GM08714 (cell line): Measurements from ENCODE around the gene NFIC.
"Not testable (repeated sequence)": the region's sequence is repeated elsewhere in the genome, so short reads cannot be mapped to it uniquely, and the experiment has no call there.

Experiments used
- H3K4me3 ChIP-seq: fragments of 200-500 bp; sonication (Bioruptor generic); 2 replicates; pipeline ENCODE4 v1.5.1; 2014; ENCODE audit warnings: mild to moderate bottlenecking, low read length, inconsistent platforms
- ZNF274 ChIP-seq: IDR thresholded peaks from 2 replicates; pipeline ENCODE4 v1.6.1; 2012; ENCODE audit warnings: mild to moderate bottlenecking, low read depth, low read length

The NFIC gene

GRCh38 chr19:3365836-3366752 lies at the start of gene NFIC:
NFIC (plus strand) TSS chr19:3366583; CDS start chr19:3366637, 54 bp downstream.
- peak within 1 kb of the TSS; percentile 83 for H3K4me3 ChIP-seq
- no peak for TF ChIP-seq ZNF274

- TF ChIP-seq ZNF274: no peak
- H3K4me3 ChIP-seq: no peak overlapping the region
These were observed 49.6 kb upstream of the NFIC start for GRCh38 chr19:3316659-3317207.

- no peak for TF ChIP-seq ZNF274
These were observed 46.6 kb upstream of the NFIC start for GRCh38 chr19:3319643-3320353.

GRCh38 chr19:3320354-3320670 lies 46.1 kb upstream of the NFIC start:
- H3K4me3 ChIP-seq: no peak overlapping the region
- no peak for TF ChIP-seq ZNF274

More at GRCh38 chr19:3319643-3320353, 46.6 kb upstream of the NFIC start:
- H3K4me3 ChIP-seq: no peak overlapping the region

GRCh38 chr19:3320853-3321252 lies 45.5 kb upstream of the NFIC start:
- TF ChIP-seq ZNF274: no peak
- no peak overlapping the region for H3K4me3 ChIP-seq

GRCh38 chr19:3321696-3322095 lies 44.7 kb upstream of the NFIC start:
- TF ChIP-seq ZNF274: no peak
- no peak overlapping the region for H3K4me3 ChIP-seq

- H3K4me3 ChIP-seq: no peak overlapping the region
- TF ChIP-seq ZNF274: no peak
These were observed 44.0 kb upstream of the NFIC start for GRCh38 chr19:3322199-3322978.

GRCh38 chr19:3323026-3323425 lies 43.4 kb upstream of the NFIC start:
- TF ChIP-seq ZNF274: no peak

GRCh38 chr19:3323658-3324057 lies 42.7 kb upstream of the NFIC start:
- no peak for TF ChIP-seq ZNF274
- H3K4me3 ChIP-seq: no peak overlapping the region

More at GRCh38 chr19:3323026-3323425, 43.4 kb upstream of the NFIC start:
- no peak overlapping the region for H3K4me3 ChIP-seq

GRCh38 chr19:3324405-3324856 lies 42.0 kb upstream of the NFIC start:
- no peak for TF ChIP-seq ZNF274

GRCh38 chr19:3325451-3325850 lies 40.9 kb upstream of the NFIC start:
- H3K4me3 ChIP-seq: no peak overlapping the region
- no peak for TF ChIP-seq ZNF274

More at GRCh38 chr19:3324405-3324856, 42.0 kb upstream of the NFIC start:
- H3K4me3 ChIP-seq: no peak overlapping the region

GRCh38 chr19:3328743-3329142 lies 37.6 kb upstream of the NFIC start:
- no peak overlapping the region for H3K4me3 ChIP-seq
- no peak for TF ChIP-seq ZNF274

- TF ChIP-seq ZNF274: no peak
- H3K4me3 ChIP-seq: no peak overlapping the region
These were observed 36.3 kb upstream of the NFIC start for GRCh38 chr19:3330047-3330446.

GRCh38 chr19:3332232-3332631 lies 34.2 kb upstream of the NFIC start:
- not testable (repeated sequence) for H3K4me3 ChIP-seq
